ENCODE results near the gene PCDHGA6. TPM values are rescaled to one million over a fixed set of nuclear protein-coding genes. Genes with fewer than 3 reads are reported as not detected.
"Not testable (repeated sequence)": the region's sequence is repeated elsewhere in the genome, so short reads cannot be mapped to it uniquely, and the experiment has no call there.

PCDHGA6 gene
- total RNA-seq, result 1.9 TPM

- DNase-seq (ENCODE audit: low read depth in 2 of 3, low spot score in 2 of 3), result no peak
Observed at GRCh38 chr5:141373673-141374317, at the start of gene PCDHGA6. Gene PCDHGA6 (plus strand): TSS chr5:141373891. CDS start chr5:141374084, 193 bp downstream.

- peak; percentile 28 to 46 (median 41) for DNase-seq (ENCODE audit: low read depth in 2 of 3, low spot score in 2 of 3)
Observed at GRCh38 chr5:141326088-141326854, 47.4 kb upstream of the PCDHGA6 start.

GRCh38 chr5:141328231-141328630 is 45.5 kb upstream of the PCDHGA6 start:
- DNase-seq (ENCODE audit: low read depth in 2 of 3, low spot score in 2 of 3), result no peak

- peak in 1 of 3 donors; percentile 41 for DNase-seq (ENCODE audit: low read depth in 2 of 3, low spot score in 2 of 3)
Observed at GRCh38 chr5:141330299-141331080, 43.2 kb upstream of the PCDHGA6 start, which contains the start of gene PCDHGA1. Gene PCDHGA1 (plus strand): TSS chr5:141330514.

GRCh38 chr5:141332571-141332970 is 41.1 kb upstream of the PCDHGA6 start:
- DNase-seq (ENCODE audit: low read depth in 2 of 3, low spot score in 2 of 3), result not testable (repeated sequence)

GRCh38 chr5:141338538-141339306 is 35.0 kb upstream of the PCDHGA6 start, which contains the start of gene PCDHGA2:
Gene PCDHGA2 (plus strand): TSS chr5:141338760.
- DNase-seq (ENCODE audit: low read depth in 2 of 3, low spot score in 2 of 3), result peak in 1 of 3 donors; percentile 60

- DNase-seq (ENCODE audit: low read depth in 2 of 3, low spot score in 2 of 3), result not testable (repeated sequence)
Observed at GRCh38 chr5:141340781-141341354, 32.8 kb upstream of the PCDHGA6 start.

- DNase-seq (ENCODE audit: low read depth in 2 of 3, low spot score in 2 of 3), result no peak
Observed at GRCh38 chr5:141342773-141343172, 30.9 kb upstream of the PCDHGA6 start.

- peak in 1 of 3 donors; percentile 52 for DNase-seq (ENCODE audit: low read depth in 2 of 3, low spot score in 2 of 3)
Observed at GRCh38 chr5:141343242-141343952, 30.3 kb upstream of the PCDHGA6 start, which contains the start of gene PCDHGA3. Gene PCDHGA3 (plus strand): TSS chr5:141343829. CDS start chr5:141344034, 205 bp downstream.

GRCh38 chr5:141343953-141344463 is 29.7 kb upstream of the PCDHGA6 start:
- DNase-seq (ENCODE audit: low read depth in 2 of 3, low spot score in 2 of 3), result no peak

- no peak for DNase-seq (ENCODE audit: low read depth in 2 of 3, low spot score in 2 of 3)
Observed at GRCh38 chr5:141345327-141345726, 28.4 kb upstream of the PCDHGA6 start.

GRCh38 chr5:141346017-141346416 is 27.7 kb upstream of the PCDHGA6 start:
- not testable (repeated sequence) for DNase-seq (ENCODE audit: low read depth in 2 of 3, low spot score in 2 of 3)

GRCh38 chr5:141349917-141350619 is 23.6 kb upstream of the PCDHGA6 start, which contains the start of gene PCDHGB1:
Gene PCDHGB1 (plus strand): TSS chr5:141350099. CDS start chr5:141350261, 162 bp downstream.
- DNase-seq (ENCODE audit: low read depth in 2 of 3, low spot score in 2 of 3), result peak in 1 of 3 donors; percentile 31

- no peak for DNase-seq (ENCODE audit: low read depth in 2 of 3, low spot score in 2 of 3)
Observed at GRCh38 chr5:141351591-141351990, 22.1 kb upstream of the PCDHGA6 start.

- peak in 1 of 3 donors; percentile 9 for DNase-seq (ENCODE audit: low read depth in 2 of 3, low spot score in 2 of 3)
Observed at GRCh38 chr5:141354900-141355469, 18.7 kb upstream of the PCDHGA6 start, which contains the start of gene PCDHGA4. Gene PCDHGA4 (plus strand): TSS chr5:141355021. CDS start chr5:141355108, 87 bp downstream.

GRCh38 chr5:141355641-141356040 is 18.1 kb upstream of the PCDHGA6 start:
- no peak for DNase-seq (ENCODE audit: low read depth in 2 of 3, low spot score in 2 of 3)

- no peak for DNase-seq (ENCODE audit: low read depth in 2 of 3, low spot score in 2 of 3)
Observed at GRCh38 chr5:141356133-141356532, 17.6 kb upstream of the PCDHGA6 start.

GRCh38 chr5:141356950-141357349 is 16.7 kb upstream of the PCDHGA6 start:
- no peak for DNase-seq (ENCODE audit: low read depth in 2 of 3, low spot score in 2 of 3)
